ENCODE results near the gene CATSPERE.

CATSPERE gene

DNA sequence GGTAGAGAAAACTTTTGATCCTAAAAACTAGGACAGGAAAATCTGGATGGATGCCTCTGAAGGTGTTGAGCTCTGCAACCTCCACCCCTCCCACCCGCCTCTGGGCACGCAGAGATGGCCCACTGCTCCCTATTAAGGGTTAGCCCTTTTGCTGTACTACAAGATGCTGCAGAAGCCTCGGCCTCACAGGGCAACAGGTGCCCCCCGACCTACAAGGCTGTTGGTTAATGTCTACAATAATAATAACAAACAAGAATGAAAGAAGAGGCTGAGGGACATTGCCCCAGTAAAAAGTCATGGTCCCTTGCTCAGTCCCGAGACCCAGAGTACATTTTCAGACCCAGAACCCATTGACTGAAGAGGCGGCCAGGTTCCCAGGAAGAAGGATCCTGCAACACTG, 184.3 kb downstream of the CATSPERE start:
- Histone ChIP-seq H3K9me3 (no peaks in the 10 kb centered on the region), H3K36me3 (no peaks in the 10 kb centered on the region), H3K4me1 (ENCODE audit: control insufficient read depth in 1 of 2, insufficient read depth in 1 of 2, low read depth in 1 of 2, low read length in 1 of 2) (no peaks in the 10 kb centered on the region), H3K27ac (no peak overlapping the region), H3K27me3 (peaks cover 13% of the 10 kb centered on the region), H3K4me3 (ENCODE audit: low read depth in 1 of 2, low read length in 1 of 2) (no peak overlapping the region)
- TF ChIP-seq, protein P1, sequence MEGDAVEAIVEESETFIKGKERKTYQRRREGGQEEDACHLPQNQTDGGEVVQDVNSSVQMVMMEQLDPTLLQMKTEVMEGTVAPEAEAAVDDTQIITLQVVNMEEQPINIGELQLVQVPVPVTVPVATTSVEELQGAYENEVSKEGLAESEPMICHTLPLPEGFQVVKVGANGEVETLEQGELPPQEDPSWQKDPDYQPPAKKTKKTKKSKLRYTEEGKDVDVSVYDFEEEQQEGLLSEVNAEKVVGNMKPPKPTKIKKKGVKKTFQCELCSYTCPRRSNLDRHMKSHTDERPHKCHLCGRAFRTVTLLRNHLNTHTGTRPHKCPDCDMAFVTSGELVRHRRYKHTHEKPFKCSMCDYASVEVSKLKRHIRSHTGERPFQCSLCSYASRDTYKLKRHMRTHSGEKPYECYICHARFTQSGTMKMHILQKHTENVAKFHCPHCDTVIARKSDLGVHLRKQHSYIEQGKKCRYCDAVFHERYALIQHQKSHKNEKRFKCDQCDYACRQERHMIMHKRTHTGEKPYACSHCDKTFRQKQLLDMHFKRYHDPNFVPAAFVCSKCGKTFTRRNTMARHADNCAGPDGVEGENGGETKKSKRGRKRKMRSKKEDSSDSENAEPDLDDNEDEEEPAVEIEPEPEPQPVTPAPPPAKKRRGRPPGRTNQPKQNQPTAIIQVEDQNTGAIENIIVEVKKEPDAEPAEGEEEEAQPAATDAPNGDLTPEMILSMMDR (IDR thresholded peaks at IDR 0.05), result no peak

DNA sequence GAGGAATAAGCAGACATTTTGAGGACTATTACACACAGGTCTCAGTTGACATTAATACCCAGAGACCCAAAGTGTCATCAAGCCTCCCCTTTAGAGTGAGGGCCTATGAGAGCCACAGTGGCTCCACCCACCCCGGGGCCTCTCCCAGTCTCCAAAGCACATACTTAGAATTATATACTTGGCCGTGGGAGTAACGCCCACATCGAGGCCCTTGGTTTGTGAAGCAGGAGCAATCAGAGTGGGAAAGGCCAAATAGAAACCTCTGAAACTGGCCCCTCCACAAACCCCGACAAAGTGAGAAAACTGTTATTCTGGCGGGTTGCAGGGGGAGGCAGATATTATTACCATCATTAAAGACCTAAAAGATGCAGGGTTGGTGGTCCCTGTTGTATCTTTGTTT, 184.8 kb downstream of the CATSPERE start:
- Histone ChIP-seq H3K9me3 (no peaks in the 10 kb centered on the region), H3K27me3 (peaks cover 8% of the 10 kb centered on the region), H3K27ac (no peak overlapping the region), H3K4me1 (ENCODE audit: control insufficient read depth in 1 of 2, insufficient read depth in 1 of 2, low read depth in 1 of 2, low read length in 1 of 2) (no peaks in the 10 kb centered on the region), H3K36me3 (no peaks in the 10 kb centered on the region), H3K4me3 (ENCODE audit: low read depth in 1 of 2, low read length in 1 of 2) (no peak overlapping the region)
- TF ChIP-seq, protein P1 (IDR thresholded peaks at IDR 0.05), result no peak

DNA sequence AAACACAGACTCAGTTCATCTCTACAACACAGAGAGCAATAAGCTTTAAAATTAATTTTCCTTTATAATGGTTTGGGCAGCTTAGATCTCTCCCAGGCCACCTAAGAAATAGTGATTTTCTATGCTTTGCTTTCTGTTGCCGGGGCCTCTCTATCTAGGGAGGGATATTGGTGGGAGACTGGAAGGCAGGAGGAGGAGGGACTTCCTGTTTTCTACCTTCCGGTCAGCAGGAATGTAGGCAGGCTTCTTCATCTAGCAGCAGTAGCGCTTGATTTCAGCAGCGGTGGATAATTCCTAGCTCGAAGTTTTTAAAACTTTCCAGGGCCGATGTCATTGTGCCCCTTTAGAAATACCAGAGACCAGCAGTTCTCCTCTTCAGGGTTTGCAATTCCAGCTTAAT, 186.7 kb downstream of the CATSPERE start:
- Histone ChIP-seq H3K4me1 (ENCODE audit: control insufficient read depth in 1 of 2, insufficient read depth in 1 of 2, low read depth in 1 of 2, low read length in 1 of 2) (peaks cover 7% of the 10 kb centered on the region in 2 experiments), H3K27ac (no peak overlapping the region), H3K4me3 (ENCODE audit: low read depth in 1 of 2, low read length in 1 of 2) (no peak overlapping the region), H3K36me3 (no peaks in the 10 kb centered on the region), H3K9me3 (no peaks in the 10 kb centered on the region), H3K27me3 (no peaks in the 10 kb centered on the region)
- TF ChIP-seq, protein P1 (IDR thresholded peaks at IDR 0.05), result no peak

DNA sequence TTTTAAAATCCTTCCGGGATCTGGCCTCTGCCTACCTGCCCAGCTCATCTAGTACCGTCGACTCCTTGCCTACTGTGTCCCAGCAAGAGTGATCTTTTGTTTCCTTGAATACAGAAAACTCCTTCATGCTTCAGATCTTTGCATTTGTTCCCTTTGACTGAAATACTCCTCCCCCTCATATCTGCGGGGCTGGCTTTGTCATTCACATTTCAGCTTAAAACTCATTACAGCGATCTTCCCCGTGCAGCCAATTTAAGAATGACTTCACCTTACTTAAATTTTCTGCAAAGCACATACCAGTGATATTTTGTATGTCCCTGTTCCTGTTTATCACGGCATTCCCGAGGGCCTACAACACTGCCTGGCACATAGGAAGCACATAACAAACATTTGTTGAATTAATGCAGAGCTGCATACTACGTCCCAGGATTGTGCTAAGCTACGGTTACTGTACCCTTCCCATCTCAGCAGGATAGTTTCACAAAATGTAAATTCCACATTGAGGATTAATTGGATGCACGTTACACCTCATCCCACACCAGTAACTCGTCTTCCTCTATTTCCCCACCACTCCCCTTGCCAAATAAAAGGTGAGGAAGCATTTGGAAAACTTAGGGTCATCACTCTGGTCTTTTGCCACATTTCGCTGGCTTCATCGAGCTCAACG, 191.0 kb downstream of the CATSPERE start:
- TF ChIP-seq, protein P1 (IDR thresholded peaks at IDR 0.05), result no peak
- Histone ChIP-seq H3K9me3 (no peaks in the 10 kb centered on the region), H3K4me1 (ENCODE audit: control insufficient read depth in 1 of 2, insufficient read depth in 1 of 2, low read depth in 1 of 2, low read length in 1 of 2) (peaks cover 26 to 29% of the 10 kb centered on the region in 2 experiments), H3K36me3 (no peaks in the 10 kb centered on the region), H3K27ac (peak overlapping the region; percentile 93), H3K4me3 (ENCODE audit: low read depth in 1 of 2, low read length in 1 of 2) (peak overlapping the region; percentile 78 to 91), H3K27me3 (no peaks in the 10 kb centered on the region)

DNA sequence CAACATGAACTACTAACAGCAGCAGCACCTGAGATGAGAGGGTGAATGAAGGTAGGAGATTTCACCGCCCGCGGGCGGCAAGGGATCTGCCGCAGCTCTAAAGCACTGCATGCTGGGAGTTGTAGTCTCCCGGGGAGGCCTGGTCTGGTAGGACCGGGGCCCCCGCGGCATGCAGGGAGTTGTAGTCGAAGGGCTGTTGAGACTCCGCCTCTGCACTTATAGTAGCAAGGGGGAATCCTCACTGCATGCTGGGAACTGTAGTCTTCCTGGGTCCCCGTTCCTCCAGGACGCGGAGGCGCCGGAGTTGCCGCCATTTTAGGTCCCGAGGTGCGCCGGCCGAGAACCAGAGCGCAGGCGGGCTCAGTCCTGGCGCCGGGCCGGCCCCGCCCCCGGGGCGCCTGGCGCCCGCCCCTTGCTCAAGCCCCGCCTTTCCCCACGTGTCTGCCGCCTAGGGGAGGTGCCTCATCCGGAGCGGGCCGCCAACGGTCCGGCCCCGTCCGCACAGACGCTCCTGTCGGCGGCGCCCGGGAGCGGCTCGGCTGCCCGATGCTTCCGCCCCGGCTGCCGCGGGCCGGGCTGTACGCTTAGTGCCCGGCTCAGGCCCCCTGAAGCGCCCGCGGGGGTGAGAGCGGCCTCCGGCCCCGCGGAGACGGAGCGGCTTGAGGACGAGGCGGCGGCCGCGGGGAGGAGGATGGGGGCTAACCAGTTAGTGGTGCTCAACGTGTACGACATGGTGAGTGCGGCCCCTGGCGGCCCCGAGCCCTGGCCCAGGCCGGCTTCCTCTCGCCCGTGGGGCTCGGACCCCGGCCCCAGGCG, 191.8 kb downstream of the CATSPERE start, which contains the start of gene DESI2:
DESI2 (plus strand) TSS at position 504 of the 816 bp plus-strand sequence; CDS start at position 692, 188 bp downstream.
- Histone ChIP-seq H3K4me3 (ENCODE audit: low read depth in 1 of 2, low read length in 1 of 2) (peak within 1 kb of the TSS; percentile 78 to 91), H3K36me3 (no peaks in the 10 kb centered on the region), H3K9me3 (no peaks in the 10 kb centered on the region), H3K4me1 (ENCODE audit: control insufficient read depth in 1 of 2, insufficient read depth in 1 of 2, low read depth in 1 of 2, low read length in 1 of 2) (peaks cover 26 to 29% of the 10 kb centered on the region in 2 experiments), H3K27me3 (no peaks in the 10 kb centered on the region), H3K27ac (peak within 1 kb of the TSS; percentile 93)
- TF ChIP-seq, protein P1 (IDR thresholded peaks at IDR 0.05), result peak; percentile 93
